Neural cell (in vitro differentiated cells): Measurements from ENCODE around the gene RAVER1. TPM values are rescaled to one million over a fixed set of nuclear protein-coding genes. Genes with fewer than 3 reads are reported as not detected.
A peak's percentile ranks its signal among the peaks of the same experiment; 100 is the strongest.

ENCODE experiments used
- H2AFZ ChIP-seq: fragments of 200-600, 300-800 bp; sonication (generic), shearing (Covaris generic); 2 replicates; pipeline ENCODE4 v1.6.0; 2014; ENCODE audit warnings: low read depth, mild to moderate bottlenecking, antibody characterized with exemption, low read length, moderate library complexity
- H3F3A ChIP-seq: fragments of 200-600 bp; shearing (Covaris generic); 2 replicates; pipeline ENCODE4 v1.6.1; 2016; ENCODE audit warnings: mild to moderate bottlenecking, moderate library complexity, mixed read lengths, antibody characterized with exemption, low read length; ENCODE audit not compliant: insufficient read depth, poor library complexity, severe bottlenecking
- H3K27ac ChIP-seq: fragments of 200-600, 300-800 bp; sonication (generic), shearing (Covaris generic); 2 replicates; pipeline ENCODE4 v1.5.1; 2014; ENCODE audit warnings: mild to moderate bottlenecking, low read length, moderate library complexity
- H3K27me3 ChIP-seq: fragments of 300-800, 200-600 bp; sonication (generic), shearing (Covaris generic); 2 replicates; pipeline ENCODE4 v1.6.0; 2014; ENCODE audit warnings: mild to moderate bottlenecking, low read depth, low read length, moderate library complexity; ENCODE audit not compliant: insufficient read depth
- H3K36me3 ChIP-seq: fragments of 300-800, 200-600 bp; sonication (generic), shearing (Covaris generic); 2 replicates; pipeline ENCODE4 v1.5.1; 2014; ENCODE audit warnings: mild to moderate bottlenecking, antibody characterized with exemption, low read length, moderate library complexity; ENCODE audit not compliant: insufficient read depth
- H3K4me2 ChIP-seq: fragments of 300-800, 200-600 bp; sonication (generic), shearing (Covaris generic); 2 replicates; pipeline ENCODE4 v1.6.0; 2014; ENCODE audit warnings: mild to moderate bottlenecking, low read length
- H3K4me3 ChIP-seq: fragments of 300-800, 200-600 bp; sonication (generic), shearing (Covaris generic); 2 replicates; pipeline ENCODE4 v1.5.1; 2014; ENCODE audit warnings: mild to moderate bottlenecking, low read length, moderate library complexity
- H3K79me2 ChIP-seq: fragments of 200-600 bp; shearing (Covaris generic); replicated peaks from 2 replicates; pipeline ENCODE4 v1.6.0; 2014; ENCODE audit warnings: mild to moderate bottlenecking, low read length, moderate library complexity; ENCODE audit not compliant: insufficient read depth
- H3K9ac ChIP-seq: fragments of 300-800, 200-600 bp; sonication (generic), shearing (Covaris generic); 2 replicates; pipeline ENCODE4 v1.6.1; 2016; ENCODE audit warnings: mild to moderate bottlenecking, low read length, mixed read lengths
- H3K9me2 ChIP-seq: fragments of 200-600 bp; shearing (Covaris generic); 2 replicates; pipeline ENCODE4 v1.6.1; 2016; ENCODE audit warnings: mild to moderate bottlenecking, low read length, mixed read lengths; ENCODE audit not compliant: insufficient read depth
- H3K9me3 ChIP-seq: fragments of 200-600, 300-800 bp; sonication (generic), shearing (Covaris generic); 2 replicates; pipeline ENCODE4 v1.6.1; 2016; ENCODE audit warnings: mild to moderate bottlenecking, mixed run types, low read length, moderate library complexity, mixed read lengths
- H4K20me1 ChIP-seq: fragments of 200-600 bp; shearing (Covaris generic); 2 replicates; pipeline ENCODE4 v1.6.1; 2016; ENCODE audit warnings: mild to moderate bottlenecking, mixed run types; ENCODE audit not compliant: insufficient read depth
- EP300 ChIP-seq: fragments of 450-650 bp; conservative IDR thresholded peaks from 2 replicates; pipeline ENCODE4 v1.6.1; 2014; ENCODE audit warnings: antibody characterized with exemption, mild to moderate bottlenecking, moderate library complexity; ENCODE audit not compliant: poor library complexity, severe bottlenecking
- EZH2 ChIP-seq: fragments of 200-600, 300-800 bp; shearing (Covaris generic), sonication (generic); IDR thresholded peaks from 2 replicates; pipeline ENCODE4 v1.6.1; 2014; ENCODE audit warnings: antibody characterized with exemption, low read length, borderline replicate concordance, mild to moderate bottlenecking; ENCODE audit not compliant: insufficient read depth, poor library complexity, severe bottlenecking
- MXI1 ChIP-seq: fragments of 450-650 bp; conservative IDR thresholded peaks from 2 replicates; pipeline ENCODE4 v1.6.1; 2014; ENCODE audit warnings: antibody characterized with exemption, mild to moderate bottlenecking; ENCODE audit not compliant: poor library complexity, severe bottlenecking
- POLR2AphosphoS5 ChIP-seq: IDR thresholded peaks from 2 replicates; pipeline ENCODE4 v1.6.1; 2012
- RAD21 ChIP-seq: fragments of 450-650 bp; conservative IDR thresholded peaks from 2 replicates; pipeline ENCODE4 v1.6.1; 2014; ENCODE audit warnings: antibody characterized with exemption, mild to moderate bottlenecking, moderate library complexity
- SMC3 ChIP-seq: fragments of 450-650 bp; conservative IDR thresholded peaks from 2 replicates; pipeline ENCODE4 v1.6.1; 2014; ENCODE audit warnings: antibody characterized with exemption, mild to moderate bottlenecking, moderate library complexity; ENCODE audit not compliant: poor library complexity
- TAF1 ChIP-seq: IDR thresholded peaks from 2 replicates; pipeline ENCODE4 v1.6.1; 2012; ENCODE audit warnings: low read depth
- polyA plus RNA-seq: library from polyadenylated mRNA; depleted of rRNA; stranded (reverse); fragments of >200 nt; gene quantifications from 2 replicates; pipeline ENCODE4 v1.2.3, GENCODE V29; 2014
- TF ChIP-seq, protein P1 (sequence below): fragments of 450-650 bp; IDR thresholded peaks from 2 replicates; pipeline ENCODE4 v1.5.1; 2014; ENCODE audit warnings: antibody characterized with exemption, mild to moderate bottlenecking, moderate library complexity; ENCODE audit not compliant: poor library complexity, severe bottlenecking
- TF ChIP-seq, protein P2 (sequence below): IDR thresholded peaks from 2 replicates; pipeline ENCODE4 v1.6.1; 2012; ENCODE audit warnings: borderline replicate concordance

The RAVER1 gene
- polyA plus RNA-seq, 1 donor from 2014 or later = 1.3 TPM

DNA sequence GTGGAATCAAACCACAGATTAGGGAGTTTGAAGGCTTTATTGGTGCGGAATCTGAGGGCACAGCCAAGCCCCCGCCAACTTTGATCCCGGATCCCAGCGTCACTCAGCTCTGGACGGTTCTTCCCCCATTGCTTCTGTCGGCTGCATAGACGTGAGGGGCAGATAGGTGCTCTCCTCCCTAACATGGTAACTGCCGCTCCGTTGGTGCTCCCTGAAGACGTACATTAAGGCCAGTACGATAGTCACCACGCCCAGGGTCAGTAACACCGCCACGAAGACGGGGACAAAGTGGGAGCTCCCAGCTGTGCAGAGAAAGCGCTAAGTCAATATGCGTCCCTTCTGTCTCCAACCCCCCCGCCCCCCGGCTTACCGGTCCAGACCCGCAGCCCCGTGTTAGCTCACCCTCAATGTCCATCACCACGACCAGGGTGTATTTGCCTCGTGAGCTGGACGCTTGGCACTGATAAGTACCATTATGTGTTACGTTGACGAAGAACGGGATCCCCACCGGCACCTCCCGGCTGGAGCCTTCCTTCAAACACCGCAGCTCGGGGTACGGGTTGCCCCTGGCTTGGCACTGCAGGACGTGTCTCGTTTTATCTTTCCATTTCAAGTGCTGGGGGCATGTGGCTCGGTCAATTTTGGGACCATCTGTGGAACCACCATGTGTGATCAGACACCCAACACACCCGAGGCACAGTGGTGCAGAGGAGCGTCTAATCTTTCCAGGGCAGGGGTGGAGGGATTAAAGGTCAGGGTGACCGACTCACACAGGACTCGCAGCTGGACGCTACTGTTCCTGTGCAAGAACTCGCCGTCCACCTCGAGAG lies 644 bp upstream of the RAVER1 start:
- no peaks in the 10 kb centered on the region for H3K9me2 ChIP-seq
- peak overlapping the region; percentile 91 for H3K4me3 ChIP-seq
- peak overlapping the region; percentile 98 for H3K27ac ChIP-seq
- H3K9me3 ChIP-seq = no peaks in the 10 kb centered on the region
- H3K27me3 ChIP-seq = no peaks in the 10 kb centered on the region
- no peaks in the 10 kb centered on the region for H3K36me3 ChIP-seq
- no peaks in the 10 kb centered on the region for H4K20me1 ChIP-seq
- H3F3A ChIP-seq = no peaks in the 10 kb centered on the region
- peak overlapping the region; percentile 40 for H3K4me2 ChIP-seq
- peaks cover 22% of the 10 kb centered on the region for H3K79me2 ChIP-seq
- TF ChIP-seq MXI1 = no peak
- TF ChIP-seq RAD21 = no peak
- TF ChIP-seq EP300 = no peak
- no peak for TF ChIP-seq SMC3
- TF ChIP-seq TAF1 = no peak
- TF ChIP-seq, protein P1, sequence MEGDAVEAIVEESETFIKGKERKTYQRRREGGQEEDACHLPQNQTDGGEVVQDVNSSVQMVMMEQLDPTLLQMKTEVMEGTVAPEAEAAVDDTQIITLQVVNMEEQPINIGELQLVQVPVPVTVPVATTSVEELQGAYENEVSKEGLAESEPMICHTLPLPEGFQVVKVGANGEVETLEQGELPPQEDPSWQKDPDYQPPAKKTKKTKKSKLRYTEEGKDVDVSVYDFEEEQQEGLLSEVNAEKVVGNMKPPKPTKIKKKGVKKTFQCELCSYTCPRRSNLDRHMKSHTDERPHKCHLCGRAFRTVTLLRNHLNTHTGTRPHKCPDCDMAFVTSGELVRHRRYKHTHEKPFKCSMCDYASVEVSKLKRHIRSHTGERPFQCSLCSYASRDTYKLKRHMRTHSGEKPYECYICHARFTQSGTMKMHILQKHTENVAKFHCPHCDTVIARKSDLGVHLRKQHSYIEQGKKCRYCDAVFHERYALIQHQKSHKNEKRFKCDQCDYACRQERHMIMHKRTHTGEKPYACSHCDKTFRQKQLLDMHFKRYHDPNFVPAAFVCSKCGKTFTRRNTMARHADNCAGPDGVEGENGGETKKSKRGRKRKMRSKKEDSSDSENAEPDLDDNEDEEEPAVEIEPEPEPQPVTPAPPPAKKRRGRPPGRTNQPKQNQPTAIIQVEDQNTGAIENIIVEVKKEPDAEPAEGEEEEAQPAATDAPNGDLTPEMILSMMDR = no peak
- TF ChIP-seq, protein P2, sequence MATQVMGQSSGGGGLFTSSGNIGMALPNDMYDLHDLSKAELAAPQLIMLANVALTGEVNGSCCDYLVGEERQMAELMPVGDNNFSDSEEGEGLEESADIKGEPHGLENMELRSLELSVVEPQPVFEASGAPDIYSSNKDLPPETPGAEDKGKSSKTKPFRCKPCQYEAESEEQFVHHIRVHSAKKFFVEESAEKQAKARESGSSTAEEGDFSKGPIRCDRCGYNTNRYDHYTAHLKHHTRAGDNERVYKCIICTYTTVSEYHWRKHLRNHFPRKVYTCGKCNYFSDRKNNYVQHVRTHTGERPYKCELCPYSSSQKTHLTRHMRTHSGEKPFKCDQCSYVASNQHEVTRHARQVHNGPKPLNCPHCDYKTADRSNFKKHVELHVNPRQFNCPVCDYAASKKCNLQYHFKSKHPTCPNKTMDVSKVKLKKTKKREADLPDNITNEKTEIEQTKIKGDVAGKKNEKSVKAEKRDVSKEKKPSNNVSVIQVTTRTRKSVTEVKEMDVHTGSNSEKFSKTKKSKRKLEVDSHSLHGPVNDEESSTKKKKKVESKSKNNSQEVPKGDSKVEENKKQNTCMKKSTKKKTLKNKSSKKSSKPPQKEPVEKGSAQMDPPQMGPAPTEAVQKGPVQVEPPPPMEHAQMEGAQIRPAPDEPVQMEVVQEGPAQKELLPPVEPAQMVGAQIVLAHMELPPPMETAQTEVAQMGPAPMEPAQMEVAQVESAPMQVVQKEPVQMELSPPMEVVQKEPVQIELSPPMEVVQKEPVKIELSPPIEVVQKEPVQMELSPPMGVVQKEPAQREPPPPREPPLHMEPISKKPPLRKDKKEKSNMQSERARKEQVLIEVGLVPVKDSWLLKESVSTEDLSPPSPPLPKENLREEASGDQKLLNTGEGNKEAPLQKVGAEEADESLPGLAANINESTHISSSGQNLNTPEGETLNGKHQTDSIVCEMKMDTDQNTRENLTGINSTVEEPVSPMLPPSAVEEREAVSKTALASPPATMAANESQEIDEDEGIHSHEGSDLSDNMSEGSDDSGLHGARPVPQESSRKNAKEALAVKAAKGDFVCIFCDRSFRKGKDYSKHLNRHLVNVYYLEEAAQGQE = no peak
- no peak for TF ChIP-seq EZH2
- TF ChIP-seq POLR2AphosphoS5 = no peak
- H2AFZ ChIP-seq = peak overlapping the region; percentile 76
- peak overlapping the region; percentile 92 for H3K9ac ChIP-seq

DNA sequence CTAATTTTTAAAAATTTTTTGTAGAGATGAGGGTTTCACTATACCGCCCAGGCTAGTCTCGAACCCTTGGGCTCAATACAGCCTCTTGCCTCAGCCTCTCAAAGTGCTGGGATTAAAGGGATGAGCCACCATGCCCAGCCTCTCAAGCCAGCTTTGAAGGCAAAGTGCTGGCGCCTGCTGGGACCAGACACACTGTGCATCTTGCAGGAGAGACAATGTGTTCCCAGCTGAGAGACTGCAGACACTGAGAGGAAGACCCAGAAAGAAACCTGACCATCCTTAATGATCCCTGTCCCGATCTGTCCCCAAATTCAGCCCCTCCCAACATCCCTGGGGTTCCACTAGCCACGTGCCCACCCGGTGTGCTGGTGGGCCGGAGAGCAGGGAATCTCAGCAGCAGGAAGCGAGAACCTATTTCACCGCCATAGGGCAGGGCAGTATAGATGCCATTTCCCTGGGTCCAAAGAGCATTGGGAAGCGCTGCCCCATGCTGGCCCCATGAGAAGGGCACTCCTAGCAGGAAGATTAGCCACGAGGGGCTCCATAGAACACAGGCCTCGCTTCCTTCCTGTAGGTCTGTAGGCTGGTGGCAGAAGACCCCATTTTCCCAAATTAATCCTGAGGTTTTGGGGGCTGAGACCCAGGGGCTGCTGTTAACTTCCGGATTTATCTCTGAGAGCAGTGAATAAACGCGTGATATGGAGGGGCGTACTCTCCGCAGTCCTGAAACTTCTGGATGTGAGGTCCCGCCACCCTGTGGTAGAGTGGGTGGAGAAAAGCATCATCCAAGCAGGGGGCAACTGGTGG lies 968 bp downstream of the RAVER1 start:
- Histone ChIP-seq H3K27ac (peak overlapping the region; percentile 98), H3K79me2 (peaks cover 22% of the 10 kb centered on the region), H4K20me1 (no peaks in the 10 kb centered on the region), H3K36me3 (no peaks in the 10 kb centered on the region), H3F3A (no peaks in the 10 kb centered on the region), H3K4me2 (peak overlapping the region; percentile 88), H3K4me3 (peak overlapping the region; percentile 91), H3K27me3 (no peaks in the 10 kb centered on the region), H2AFZ (peak overlapping the region; percentile 31), H3K9ac (peak overlapping the region; percentile 92), H3K9me3 (no peaks in the 10 kb centered on the region), H3K9me2 (no peaks in the 10 kb centered on the region)
- TF ChIP-seq TAF1 (no peak), POLR2AphosphoS5 (no peak), EP300 (no peak), RAD21 (no peak), MXI1 (no peak), EZH2 (no peak), SMC3 (no peak)
- TF ChIP-seq, protein P2 = no peak
- TF ChIP-seq, protein P1 = no peak
